Inflammatory macrophage (primary cell): ENCODE results near the gene ABHD4.
"Not testable (repeated sequence)": the region's sequence is repeated elsewhere in the genome, so short reads cannot be mapped to it uniquely, and the experiment has no call there.

Experiments used
- DNase-seq, 2 donors: peaks; one replicate each; pipeline ENCODE4 v3.0.0-alpha.2; 2020 to 2022

Gene ABHD4

DNA sequence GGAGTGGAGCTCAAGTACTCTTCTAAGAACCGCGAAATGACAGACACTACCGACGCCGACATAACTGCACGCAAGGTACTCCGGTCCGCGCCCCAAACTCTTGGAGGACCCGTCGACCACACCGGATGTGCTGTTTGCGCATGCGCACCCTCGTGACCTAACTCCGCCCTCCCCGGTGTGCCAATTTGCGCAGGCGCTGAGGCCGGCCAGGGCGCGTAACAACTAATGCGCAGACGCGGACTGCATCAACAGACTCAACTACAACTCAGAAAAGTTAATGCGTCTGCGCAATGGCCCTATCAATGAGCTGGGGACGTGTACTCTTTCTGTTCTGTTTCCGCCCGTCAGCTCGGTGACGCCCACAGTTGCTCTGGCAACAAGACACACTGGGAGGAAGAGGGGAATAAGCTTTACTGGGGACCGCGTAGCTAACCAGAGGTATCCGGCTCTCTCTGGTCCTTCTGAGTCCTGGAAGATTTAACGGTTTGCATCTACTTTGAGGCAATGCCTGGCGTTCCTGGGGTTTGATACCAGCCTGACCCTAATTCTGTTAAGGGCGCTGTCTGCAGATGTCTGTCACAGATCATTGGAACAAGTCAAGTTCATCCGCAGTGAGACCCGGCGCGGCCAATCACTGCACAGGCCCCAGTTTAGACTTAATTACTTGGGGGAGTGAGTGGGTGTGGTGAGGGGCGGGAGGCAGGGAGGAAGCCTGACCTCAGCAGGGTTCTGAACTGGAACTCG is 8.8 kb upstream of the ABHD4 start, which contains the start of gene DAD1:
DAD1 (minus strand) TSS at position 129 of the 744 bp plus-strand sequence; CDS start at position 62, 67 bp downstream.
- peak; percentile 99 to 100 for DNase-seq

DNA sequence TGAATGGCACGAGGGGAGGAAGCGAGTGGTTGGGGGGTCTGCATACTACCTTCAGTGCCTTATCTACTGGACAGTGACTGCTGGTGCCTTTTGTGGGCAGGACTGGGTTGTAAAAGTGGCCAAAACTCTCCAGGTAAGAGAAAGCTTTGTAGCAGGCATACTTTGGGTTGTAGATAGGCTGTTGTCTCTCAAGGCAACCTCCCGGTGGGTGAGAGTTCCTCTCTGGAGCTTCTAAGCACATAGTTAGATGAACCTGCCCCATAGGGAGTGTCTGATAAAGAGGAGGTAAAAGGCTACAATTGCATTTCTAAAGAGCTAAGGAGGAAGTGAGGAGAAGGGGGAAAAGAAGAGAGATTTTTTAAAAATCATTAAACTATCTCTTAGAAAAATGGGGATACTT is 4.9 kb upstream of the ABHD4 start:
- DNase-seq = no peak

DNA sequence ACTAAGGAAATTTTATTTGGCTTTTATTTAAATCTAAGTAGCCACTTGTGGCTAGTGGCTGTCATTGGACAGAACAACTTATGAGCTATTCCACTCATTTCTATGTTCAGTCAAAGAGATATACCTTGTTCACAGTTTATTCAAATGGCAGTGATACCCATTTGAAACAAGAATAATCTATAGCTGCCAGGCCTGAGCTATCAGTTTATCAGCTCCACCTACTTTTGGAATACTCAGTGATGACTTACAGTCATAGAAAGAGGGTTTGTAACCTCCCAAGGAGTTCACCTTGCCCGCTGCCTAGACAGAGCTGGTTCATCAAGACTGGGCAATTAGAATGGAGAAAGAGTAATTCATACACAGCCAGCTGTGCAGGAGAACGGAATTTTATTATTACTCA is 4.5 kb upstream of the ABHD4 start:
- DNase-seq = no peak

DNA sequence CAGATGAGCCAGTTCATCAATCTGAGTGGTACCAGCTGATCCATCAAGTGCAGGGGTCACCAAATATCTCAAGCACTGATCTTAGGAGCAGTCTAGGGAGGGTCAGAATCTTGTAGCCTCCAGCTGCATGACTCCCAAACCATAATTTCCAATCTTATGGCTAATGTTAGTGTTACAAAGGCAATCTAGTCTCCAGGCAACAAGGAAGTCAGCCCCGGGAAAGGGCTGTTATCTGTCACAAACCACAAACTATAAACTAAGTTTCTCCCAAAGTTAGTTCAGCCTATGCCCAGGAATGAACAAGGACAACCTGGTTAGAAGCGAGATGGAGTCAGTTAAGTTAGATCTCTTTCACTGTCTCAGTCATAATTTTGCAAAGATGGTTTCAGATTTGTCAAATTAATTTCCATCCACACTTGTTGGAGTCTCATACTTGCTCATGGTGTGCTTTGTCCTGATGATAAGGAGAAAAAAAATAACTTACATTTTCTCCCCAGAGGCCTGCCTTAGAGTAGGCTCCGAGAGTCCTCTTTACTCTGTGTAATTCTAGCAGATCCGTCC is 3.9 kb upstream of the ABHD4 start:
- no peak for DNase-seq

DNA sequence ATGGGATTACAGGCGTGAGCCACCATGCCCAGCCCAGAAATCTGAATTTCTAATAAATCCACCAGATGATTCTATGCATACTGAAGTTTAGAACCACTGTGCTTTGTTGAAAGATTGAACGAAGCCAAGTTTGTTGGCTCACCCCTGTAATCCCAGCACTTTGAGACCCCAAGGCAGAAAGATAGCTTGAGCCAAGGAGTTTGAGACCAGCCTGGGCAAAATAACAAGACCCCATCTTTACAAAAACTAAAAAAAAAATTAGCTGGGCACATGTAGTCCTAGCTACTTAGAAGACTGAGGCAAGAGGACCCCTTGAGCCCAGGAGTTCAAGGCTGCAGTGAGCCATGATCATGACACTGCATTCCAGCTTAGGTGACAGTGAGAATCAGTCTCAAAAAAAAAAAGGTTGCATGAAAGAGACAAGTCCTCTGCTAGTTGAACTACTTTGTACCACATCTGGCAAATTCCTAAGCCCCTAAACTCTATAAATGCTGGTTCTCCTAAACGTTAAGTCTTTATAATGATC is 1.7 kb upstream of the ABHD4 start:
- DNase-seq = no peak

DNA sequence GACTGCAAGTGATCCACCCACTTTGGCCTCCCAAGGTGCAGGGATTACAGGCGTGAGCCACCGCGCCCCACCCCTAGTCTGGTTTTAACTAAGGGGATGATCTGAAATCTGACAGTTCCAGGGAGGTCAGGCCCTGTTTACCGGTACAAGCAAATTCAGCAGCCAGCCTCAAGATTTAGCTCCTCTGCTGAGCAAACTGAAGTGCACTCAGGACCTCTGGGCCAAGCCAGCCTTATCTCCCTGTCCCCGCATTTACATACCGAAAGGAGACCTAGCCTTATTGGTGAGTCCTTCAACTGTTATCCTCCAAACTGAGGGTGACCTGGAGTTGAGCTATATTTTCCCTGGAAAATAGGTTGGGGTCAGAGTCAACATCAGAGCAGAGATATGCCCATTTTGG is 835 bp upstream of the ABHD4 start:
- no peak for DNase-seq

DNA sequence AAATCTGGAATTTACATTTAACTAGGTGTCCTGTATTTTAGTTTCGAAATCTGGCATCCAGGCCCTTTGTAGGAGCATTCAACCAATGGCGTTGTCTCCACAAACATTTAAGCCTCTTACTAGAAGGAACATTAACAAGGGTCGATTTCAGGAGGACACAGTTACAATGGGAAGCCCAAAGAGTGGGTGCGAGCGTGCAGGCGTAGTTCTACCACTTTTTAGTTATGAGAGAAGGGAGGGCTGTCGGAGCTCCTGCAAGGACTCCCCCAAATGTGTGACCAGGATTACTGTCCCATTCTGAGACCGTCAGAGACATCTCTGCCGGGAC is 365 bp upstream of the ABHD4 start:
- DNase-seq = no peak

DNA sequence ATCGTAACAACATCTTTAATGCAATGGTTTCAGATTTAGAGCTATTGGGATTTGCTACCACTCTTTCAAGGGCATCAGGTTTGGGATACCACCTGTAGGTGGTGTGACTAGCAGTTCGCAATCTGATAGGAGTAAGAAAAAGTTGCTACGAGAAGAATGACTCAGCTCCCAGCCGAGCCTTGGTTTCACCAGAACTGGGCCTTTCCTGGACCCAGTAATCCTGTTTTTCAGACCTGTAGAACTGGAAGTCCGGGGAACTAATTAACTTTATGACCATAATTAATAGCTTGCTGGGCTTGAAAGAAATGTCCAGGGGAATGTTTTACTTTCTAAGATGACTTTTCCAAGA is 770 bp downstream of the ABHD4 start:
- peak; percentile 16 to 42 for DNase-seq

DNA sequence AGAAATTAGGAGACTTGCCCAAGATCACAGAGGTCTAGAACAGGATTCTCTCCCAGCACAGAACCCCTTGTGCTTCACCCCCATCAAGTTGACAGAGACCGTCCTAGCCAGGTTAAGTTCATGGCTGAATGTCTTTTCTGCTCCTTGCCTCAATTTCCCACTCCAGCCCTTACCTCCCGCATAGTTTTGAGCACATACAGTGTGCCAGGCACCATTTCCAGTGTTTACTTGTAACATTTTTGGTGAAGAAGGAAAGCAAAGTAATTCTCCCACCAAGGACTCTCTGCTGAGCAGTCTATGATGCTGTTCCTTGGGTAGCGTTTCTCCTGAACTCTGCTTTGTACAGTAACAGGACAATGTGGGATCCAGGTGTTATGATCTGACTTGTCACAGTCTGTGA is 1.2 kb downstream of the ABHD4 start:
- no peak for DNase-seq

DNA sequence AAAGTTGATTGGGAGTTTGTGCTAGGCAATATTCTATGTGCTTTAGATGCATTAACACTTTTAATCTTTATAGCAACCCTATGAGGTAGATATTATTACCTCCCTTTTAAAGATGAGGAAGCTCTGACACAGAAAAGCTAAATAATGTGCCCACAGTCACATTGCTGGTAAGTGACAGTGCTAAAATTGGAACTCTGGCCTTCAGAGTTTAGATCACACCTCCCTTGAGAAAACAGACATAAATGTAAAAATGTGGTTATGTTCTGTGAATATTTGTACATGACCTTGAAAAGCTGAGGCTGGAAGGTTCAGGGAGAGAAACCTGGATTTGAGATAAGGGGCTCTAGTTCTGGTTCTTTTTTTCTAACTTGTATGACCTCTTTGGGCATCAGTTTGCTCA is 1.9 kb downstream of the ABHD4 start:
- peak; percentile 4 to 44 for DNase-seq

DNA sequence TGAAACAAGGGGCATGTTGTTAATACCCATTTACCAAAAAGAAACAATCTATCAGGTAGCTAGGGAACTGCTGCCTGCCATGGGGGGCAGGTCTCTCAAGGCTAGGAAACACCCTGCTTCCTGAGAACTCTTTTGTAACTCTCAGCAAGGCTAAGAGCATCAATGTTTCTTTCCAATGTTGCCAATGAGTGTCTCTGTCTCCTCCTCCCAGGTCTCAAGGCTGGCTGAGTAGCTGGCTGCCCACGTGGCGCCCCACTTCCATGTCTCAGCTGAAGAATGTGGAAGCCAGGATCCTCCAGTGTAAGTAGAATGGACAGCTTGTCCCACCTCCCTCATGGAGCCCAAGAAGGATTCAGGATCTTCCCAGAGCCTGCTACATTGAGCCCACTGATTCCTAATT is 3.4 kb downstream of the ABHD4 start:
- no peak for DNase-seq

DNA sequence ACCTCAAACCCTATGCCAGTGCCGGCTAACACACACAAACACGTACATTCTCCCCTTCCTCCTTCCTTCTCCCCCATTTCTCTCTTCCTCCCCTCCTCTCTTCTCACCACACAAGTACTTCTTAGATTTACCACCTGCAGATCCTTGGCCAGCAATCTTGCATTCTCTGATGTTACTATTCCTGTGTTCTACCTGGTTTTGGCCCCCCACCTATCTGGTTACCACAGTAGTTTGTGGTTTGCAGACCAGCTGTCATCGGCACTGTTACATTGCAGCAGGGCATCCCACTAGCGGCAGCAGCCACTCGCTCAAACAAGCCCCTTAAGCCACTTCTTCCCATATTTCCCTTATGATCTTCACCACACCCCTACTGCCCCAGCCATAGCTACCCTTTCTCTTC is 3.9 kb downstream of the ABHD4 start:
- DNase-seq = no peak

DNA sequence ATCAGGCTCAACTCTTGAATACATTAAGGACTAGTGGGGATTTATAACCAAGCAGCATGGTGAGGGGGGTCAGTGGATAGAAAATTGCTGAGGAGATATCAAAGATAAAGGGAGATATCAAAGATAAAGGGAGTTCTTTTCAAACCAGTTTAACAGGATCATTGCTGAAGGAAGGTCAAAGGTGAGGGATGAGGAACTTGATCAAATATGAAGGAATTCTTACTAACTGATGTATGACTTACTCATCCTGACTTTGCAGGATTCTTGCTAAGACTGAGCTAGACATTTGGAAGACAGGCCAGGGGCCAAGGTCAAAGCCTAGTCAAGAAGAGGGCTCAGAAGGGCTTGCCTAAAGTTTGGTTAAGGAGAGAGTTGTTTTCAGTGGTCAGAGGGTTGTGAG is 4.8 kb downstream of the ABHD4 start:
- no peak for DNase-seq

DNA sequence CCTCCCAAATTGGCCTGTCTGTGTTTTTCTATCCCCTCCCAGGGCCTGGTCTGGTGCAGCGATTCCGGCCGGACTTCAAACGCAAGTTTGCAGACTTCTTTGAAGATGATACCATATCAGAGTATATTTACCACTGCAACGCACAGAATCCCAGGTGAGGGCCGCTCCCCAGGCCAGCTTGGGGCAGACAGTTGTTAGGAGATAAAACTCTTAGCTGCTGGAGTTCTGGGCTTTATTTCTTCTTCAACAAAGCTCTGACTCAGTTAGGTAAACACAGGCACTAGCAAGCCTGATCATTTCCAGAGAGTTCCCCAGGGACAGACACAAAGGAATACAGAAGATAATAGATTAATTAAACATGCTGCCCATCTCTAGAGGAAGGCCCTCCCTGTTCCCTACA is 8.3 kb downstream of the ABHD4 start:
- DNase-seq = no peak

DNA sequence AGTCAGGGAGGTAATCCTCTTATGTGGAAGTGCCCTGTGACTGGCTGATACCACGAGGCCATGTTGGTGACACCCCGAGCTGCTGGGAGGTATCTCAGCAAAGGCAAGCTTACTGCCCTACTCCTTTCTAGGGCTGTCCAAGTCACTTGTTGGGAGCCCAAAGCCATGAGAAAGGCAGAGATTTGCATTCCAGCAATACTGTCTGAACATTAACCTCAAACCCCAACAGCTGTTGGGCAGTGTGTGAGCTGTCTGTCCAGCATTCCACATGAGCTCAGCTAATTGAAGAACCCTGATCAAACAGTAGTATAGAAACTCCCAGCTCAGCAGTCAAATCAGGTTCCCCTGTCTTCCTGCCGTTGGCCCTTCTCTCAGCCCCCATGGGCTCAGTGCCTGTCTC is 9.2 kb downstream of the ABHD4 start:
- DNase-seq = no peak

DNA sequence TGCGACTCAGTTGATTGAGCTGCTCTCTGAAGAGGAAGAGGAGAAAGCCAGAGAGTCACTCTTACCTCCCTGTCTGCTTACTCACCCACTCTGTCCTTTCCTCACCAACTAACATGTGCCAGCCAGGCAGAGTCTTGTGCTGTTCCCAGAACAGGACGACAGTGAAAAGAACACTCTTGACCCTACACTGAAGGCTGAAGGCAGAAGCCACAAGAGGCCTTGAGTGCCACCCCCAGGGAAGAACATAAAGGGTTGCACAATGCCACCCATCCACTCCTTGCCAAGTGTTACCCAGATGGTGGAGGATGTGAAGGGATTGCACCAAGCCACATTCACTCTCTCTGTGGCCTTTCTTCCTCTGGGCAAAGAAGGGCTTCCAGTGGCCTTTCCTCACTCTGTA is 12.8 kb downstream of the ABHD4 start:
- no peak for DNase-seq

DNA sequence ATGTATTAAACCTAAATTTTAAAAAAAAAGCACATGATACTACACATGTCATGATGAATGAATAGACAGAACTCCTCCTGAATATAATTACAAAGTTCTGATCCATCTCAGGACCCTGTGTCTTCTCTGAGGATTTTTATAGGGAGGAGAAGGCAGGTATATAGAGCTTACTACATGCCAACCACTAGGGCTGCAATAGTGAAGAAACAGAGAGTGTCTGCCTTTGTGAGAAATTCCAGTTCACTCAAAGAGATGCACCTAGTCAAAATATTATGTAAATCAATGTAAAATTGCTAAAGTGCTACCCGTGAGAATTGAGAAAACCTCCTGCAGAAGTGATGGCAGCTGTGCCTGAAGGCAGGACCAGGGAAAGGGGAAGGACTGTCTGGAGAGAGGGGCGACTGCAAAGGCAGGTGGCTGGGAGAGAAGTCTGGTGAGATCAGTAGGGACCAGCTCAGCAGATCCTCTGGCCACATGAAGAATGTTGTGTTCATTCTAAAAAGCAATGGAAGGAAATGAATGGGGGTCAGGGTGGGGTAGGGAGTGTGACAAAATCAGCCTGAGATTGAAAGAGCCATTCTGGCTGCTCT is 15.1 kb downstream of the ABHD4 start:
- DNase-seq = no peak

DNA sequence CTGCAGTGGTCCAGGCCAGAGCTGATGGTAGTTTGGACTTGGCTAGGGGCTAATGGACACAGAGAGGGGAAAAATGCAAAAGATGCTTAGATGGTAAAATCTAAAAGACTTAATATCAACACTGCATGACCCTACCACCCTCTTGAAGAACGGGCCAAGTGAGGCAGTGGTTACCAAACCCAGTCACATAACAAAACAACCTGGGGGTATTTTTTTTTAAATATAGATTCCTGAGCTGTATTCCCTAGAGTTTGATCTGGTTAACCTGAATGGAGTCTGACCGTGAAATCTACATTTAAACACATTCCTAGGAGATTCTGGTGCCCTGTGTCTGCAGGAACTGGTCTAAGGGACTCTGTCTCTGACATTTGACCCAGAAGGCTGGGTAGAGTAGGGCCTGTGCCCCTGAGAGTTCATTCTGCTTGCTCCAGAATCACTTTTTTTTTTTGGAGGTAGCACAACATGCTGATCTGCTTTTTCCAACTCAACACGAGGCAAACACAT is 15.7 kb downstream of the ABHD4 start:
- no peak for DNase-seq

DNA sequence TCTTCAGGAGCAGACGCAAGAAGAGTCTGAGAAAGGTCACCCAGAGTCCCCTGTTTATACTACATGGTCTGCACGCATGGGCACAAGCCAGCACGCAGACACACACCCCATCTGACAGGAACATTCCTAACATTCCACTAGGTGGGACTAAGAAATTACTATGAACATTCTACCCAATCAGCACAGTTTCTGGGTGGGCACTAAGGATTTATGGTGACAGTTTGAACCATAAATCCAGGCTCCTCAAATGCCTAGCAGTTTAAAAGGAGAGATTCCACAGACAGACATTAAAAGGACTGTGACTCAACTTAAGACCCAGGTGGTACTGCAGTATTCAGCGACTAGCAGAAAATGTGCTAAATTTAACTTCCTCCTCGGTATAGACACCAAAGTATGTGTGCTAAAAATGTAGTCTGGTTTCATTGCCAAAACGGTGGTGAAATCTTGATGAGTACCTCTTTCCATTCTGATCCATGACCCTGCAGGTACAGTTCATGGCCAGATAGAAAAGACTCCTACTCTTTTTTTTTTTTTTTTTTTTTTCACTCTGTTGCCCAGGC is 16.2 kb downstream of the ABHD4 start:
- no peak for DNase-seq

DNA sequence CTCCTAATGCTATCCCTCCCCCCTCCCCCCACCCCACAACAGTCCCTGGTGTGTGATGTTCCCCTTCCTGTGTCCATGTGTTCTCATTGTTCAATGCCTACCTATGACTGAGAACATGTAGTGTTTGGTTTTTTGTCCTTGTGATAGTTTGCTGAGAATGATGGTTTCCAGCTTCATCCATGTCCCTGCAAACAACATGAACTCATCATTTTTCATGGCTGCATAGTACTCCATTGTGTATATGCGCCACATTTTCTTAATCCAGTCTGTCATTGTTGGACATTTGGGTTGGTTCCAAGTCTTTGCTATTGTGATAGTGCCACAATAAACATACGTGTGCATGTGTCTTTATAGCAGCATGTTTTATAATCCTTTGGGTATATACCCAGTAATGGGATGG is 17.7 kb downstream of the ABHD4 start:
- not testable (repeated sequence) for DNase-seq

DNA sequence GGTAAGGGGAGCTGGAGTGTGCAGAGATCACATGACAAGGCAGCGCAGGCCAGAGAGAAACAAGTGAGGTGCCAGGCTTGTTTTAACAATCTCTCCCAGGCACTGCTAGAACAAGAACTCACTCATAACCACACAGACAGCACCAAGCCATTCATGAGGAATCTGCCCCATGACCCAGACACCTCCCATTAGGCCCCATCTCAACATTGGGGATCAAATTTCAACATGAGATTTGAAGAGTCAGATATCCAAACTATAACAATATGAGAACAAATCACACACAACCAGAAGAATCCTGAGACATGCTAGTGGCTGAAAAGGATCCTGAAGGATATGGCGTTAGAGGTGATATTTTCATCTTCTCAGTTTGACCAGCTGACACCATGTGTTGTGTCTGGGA is 24.2 kb downstream of the ABHD4 start:
- DNase-seq = no peak

DNA sequence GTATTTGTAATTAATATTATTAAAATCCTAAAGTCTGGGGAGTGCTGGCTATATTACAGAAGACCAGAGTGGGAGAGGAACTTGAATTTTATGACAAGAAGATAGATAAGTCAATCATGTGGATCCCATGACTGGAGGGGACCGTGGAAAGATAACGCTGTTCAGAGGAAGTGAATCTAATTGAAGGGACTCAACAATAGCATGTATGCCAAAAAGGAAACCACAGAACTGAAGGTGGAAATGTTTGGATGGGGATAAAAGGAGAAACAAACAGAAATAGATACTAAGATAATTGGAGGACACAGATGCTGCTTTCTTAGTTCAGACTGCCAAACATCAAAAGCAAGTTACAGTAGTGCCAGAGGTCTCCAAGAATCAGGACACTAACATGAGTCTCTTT is 24.9 kb downstream of the ABHD4 start:
- peak; percentile 20 to 27 for DNase-seq

DNA sequence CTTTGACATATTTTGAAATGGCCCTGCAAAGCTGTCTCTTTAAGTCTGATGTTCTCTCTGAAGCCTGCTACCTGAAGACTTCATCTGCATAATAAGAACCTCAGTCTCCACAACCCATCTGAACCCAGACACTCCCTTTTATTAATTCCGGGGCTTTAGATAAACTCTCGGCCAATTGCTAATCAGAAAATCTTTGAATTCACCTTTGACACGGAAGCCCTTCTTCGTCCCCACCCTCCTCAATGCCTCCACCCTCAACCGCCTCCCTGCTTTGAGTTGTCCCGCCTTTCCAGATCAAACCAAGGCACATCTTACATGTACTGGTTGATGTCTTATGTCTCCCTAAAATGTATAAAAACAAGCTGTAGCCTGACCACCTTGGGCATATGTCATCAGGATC is 28.5 kb downstream of the ABHD4 start:
- no peak for DNase-seq
